OCI-LY3 (cell line): ENCODE data around the gene SYT2.

Source experiments
- H2AFZ ChIP-seq: fragments of 200-600, 300-600 bp; shearing (Covaris generic); 2 replicates; pipeline ENCODE4 v1.6.0; 2014; ENCODE audit warnings: antibody characterized with exemption, low read depth, low read length
- H3K27ac ChIP-seq: fragments of 200-600, 300-600 bp; sonication (generic); 2 replicates; pipeline ENCODE4 v1.5.1; 2014; ENCODE audit warnings: mild to moderate bottlenecking, low read length, moderate library complexity, mixed read lengths
- H3K27me3 ChIP-seq: fragments of 200-600, 300-600 bp; sonication (generic); 2 replicates; pipeline ENCODE4 v1.6.1; 2014; ENCODE audit warnings: low read depth, low read length, mixed read lengths
- H3K36me3 ChIP-seq: fragments of 200-600, 300-600 bp; sonication (generic); replicated peaks from 2 replicates; pipeline ENCODE3; 2014; ENCODE audit warnings: low read depth, low read length, mixed read lengths
- H3K4me1 ChIP-seq: fragments of 300-600, 200-600 bp; sonication (generic); 2 replicates; pipeline ENCODE4 v1.6.1; 2014; ENCODE audit warnings: low read length, mixed read lengths
- H3K4me2 ChIP-seq: fragments of 200-600, 300-600 bp; sonication (generic); 2 replicates; pipeline ENCODE4 v1.6.1; 2014; ENCODE audit warnings: low read length, mixed read lengths
- H3K4me3 ChIP-seq: fragments of 300-600, 200-600 bp; sonication (generic); 2 replicates; pipeline ENCODE4 v1.5.1; 2014; ENCODE audit warnings: antibody characterized with exemption, mild to moderate bottlenecking, low read length, moderate library complexity
- H3K79me2 ChIP-seq: fragments of 300-600, 200-600 bp; shearing (Covaris generic); 2 replicates; pipeline ENCODE4 v1.6.1; 2014; ENCODE audit warnings: mild to moderate bottlenecking, low read length, mixed read lengths
- H3K9ac ChIP-seq: fragments of 300-600, 200-600 bp; shearing (Covaris generic); 2 replicates; pipeline ENCODE4 v1.6.0; 2014; ENCODE audit warnings: mild to moderate bottlenecking, low read length, moderate library complexity
- H3K9me3 ChIP-seq: fragments of 200-600, 300-600 bp; shearing (Covaris generic); 2 replicates; pipeline ENCODE4 v1.6.1; 2014; ENCODE audit warnings: low read length, mixed read lengths; ENCODE audit not compliant: insufficient read depth
- H4K20me1 ChIP-seq: fragments of 200-600, 300-600 bp; sonication (generic); 2 replicates; pipeline ENCODE4 v1.6.1; 2016; ENCODE audit warnings: low read length, mixed read lengths; ENCODE audit not compliant: insufficient read depth
- CTCF ChIP-seq: fragments of 200-600, 300-600 bp; sonication (generic); IDR thresholded peaks from 2 replicates; pipeline ENCODE4 v1.5.1; 2014; ENCODE audit warnings: antibody characterized with exemption, low read length, low read depth
- EZH2phosphoT487 ChIP-seq: fragments of 200-600 bp; shearing (Covaris generic); IDR thresholded peaks from 2 replicates; pipeline ENCODE4 v1.6.1; 2018; ENCODE audit warnings: antibody characterized with exemption, mixed run types, low read depth

The SYT2 gene

GRCh38 chr1:202684716-202685115 lies 25.5 kb downstream of the SYT2 start:
- H3K27me3 ChIP-seq = peaks cover 82% of the 10 kb centered on the region
- TF ChIP-seq EZH2phosphoT487 (no peak), CTCF (no peak)
- no peak overlapping the region for H3K27ac ChIP-seq
- H4K20me1 ChIP-seq = peaks cover 13% of the 10 kb centered on the region
- no peak overlapping the region for H3K9ac ChIP-seq
- no peak overlapping the region for H2AFZ ChIP-seq
- H3K36me3 ChIP-seq = no peaks in the 10 kb centered on the region
- no peak overlapping the region for H3K4me2 ChIP-seq
- H3K9me3 ChIP-seq = no peaks in the 10 kb centered on the region
- H3K4me1 ChIP-seq = no peaks in the 10 kb centered on the region
- H3K4me3 ChIP-seq = no peak overlapping the region
- H3K79me2 ChIP-seq = no peaks in the 10 kb centered on the region

- TF ChIP-seq CTCF = no peak
- no peak for TF ChIP-seq EZH2phosphoT487
- Histone ChIP-seq H3K27ac (no peak overlapping the region), H3K36me3 (no peaks in the 10 kb centered on the region), H2AFZ (no peak overlapping the region), H3K4me2 (no peak overlapping the region), H3K4me3 (no peak overlapping the region), H3K9me3 (no peaks in the 10 kb centered on the region), H3K27me3 (peaks cover 74% of the 10 kb centered on the region), H3K4me1 (no peaks in the 10 kb centered on the region), H4K20me1 (peaks cover 3% of the 10 kb centered on the region; the same call in 1 of the 2 replicates), H3K9ac (no peak overlapping the region), H3K79me2 (no peaks in the 10 kb centered on the region)
Measured at GRCh38 chr1:202683029-202683428, 27.2 kb downstream of the SYT2 start.

GRCh38 chr1:202682477-202682876 lies 27.8 kb downstream of the SYT2 start:
- H4K20me1 ChIP-seq = no peaks in the 10 kb centered on the region; the same call in 1 of the 2 replicates
- no peak overlapping the region for H3K9ac ChIP-seq
- H3K4me1 ChIP-seq = no peaks in the 10 kb centered on the region
- H3K4me2 ChIP-seq = no peak overlapping the region
- peaks cover under 1% of the 10 kb centered on the region for H3K9me3 ChIP-seq
- no peak overlapping the region for H3K4me3 ChIP-seq
- H3K27me3 ChIP-seq = peaks cover 72% of the 10 kb centered on the region
- H3K27ac ChIP-seq = no peak overlapping the region
- no peaks in the 10 kb centered on the region for H3K36me3 ChIP-seq
- no peaks in the 10 kb centered on the region for H3K79me2 ChIP-seq
- no peak for TF ChIP-seq CTCF
- TF ChIP-seq EZH2phosphoT487 = no peak
- H2AFZ ChIP-seq = no peak overlapping the region

- Histone ChIP-seq H3K9ac (no peak overlapping the region), H3K4me1 (no peaks in the 10 kb centered on the region), H3K79me2 (no peaks in the 10 kb centered on the region), H3K9me3 (peaks cover 6% of the 10 kb centered on the region), H3K36me3 (no peaks in the 10 kb centered on the region), H3K4me2 (no peak overlapping the region), H3K27ac (no peak overlapping the region), H3K27me3 (peaks cover 72% of the 10 kb centered on the region), H3K4me3 (no peak overlapping the region), H2AFZ (no peak overlapping the region), H4K20me1 (no peaks in the 10 kb centered on the region; the same call in 1 of the 2 replicates)
- TF ChIP-seq EZH2phosphoT487 (no peak), CTCF (no peak)
Measured at GRCh38 chr1:202681736-202682420, 28.4 kb downstream of the SYT2 start.
